AG09319 (cell line): ENCODE measurements around the gene MCHR1.

Source experiments
- DNase-seq: peaks from one replicate; pipeline ENCODE4 v3.0.0-alpha.2; 2010; ENCODE audit warnings: low read depth; ENCODE audit errors: extremely low read depth
- CTCF ChIP-seq: IDR thresholded peaks from 2 replicates; pipeline ENCODE4 v1.5.1; 2011; ENCODE audit warnings: low read depth, mild to moderate bottlenecking, inconsistent platforms, low read length, moderate library complexity

MCHR1 gene

GRCh38 chr22:40660730-40661129 is 18.6 kb upstream of the MCHR1 start:
- TF ChIP-seq CTCF, result no peak
- no peak for DNase-seq

- no peak for TF ChIP-seq CTCF
- DNase-seq, result no peak
Observed at GRCh38 chr22:40661671-40662070, 17.6 kb upstream of the MCHR1 start.

GRCh38 chr22:40665312-40665711 is 14.0 kb upstream of the MCHR1 start:
- TF ChIP-seq CTCF, result no peak
- peak; percentile 28 for DNase-seq

GRCh38 chr22:40666151-40666848 is 13.0 kb upstream of the MCHR1 start:
- TF ChIP-seq CTCF, result no peak
- DNase-seq, result peak; percentile 41

- peak; percentile 52 for DNase-seq
- TF ChIP-seq CTCF, result no peak
Observed at GRCh38 chr22:40668611-40669411, 10.5 kb upstream of the MCHR1 start.

- TF ChIP-seq CTCF, result no peak
- DNase-seq, result no peak
Observed at GRCh38 chr22:40670058-40670457, 9.2 kb upstream of the MCHR1 start.

GRCh38 chr22:40671369-40671768 is 7.9 kb upstream of the MCHR1 start:
- DNase-seq, result no peak
- TF ChIP-seq CTCF, result no peak
